ENCODE data around the gene SSR3.
"Not testable (repeated sequence)": the region's sequence is repeated elsewhere in the genome, so short reads cannot be mapped to it uniquely, and the experiment has no call there.

Gene SSR3

DNA sequence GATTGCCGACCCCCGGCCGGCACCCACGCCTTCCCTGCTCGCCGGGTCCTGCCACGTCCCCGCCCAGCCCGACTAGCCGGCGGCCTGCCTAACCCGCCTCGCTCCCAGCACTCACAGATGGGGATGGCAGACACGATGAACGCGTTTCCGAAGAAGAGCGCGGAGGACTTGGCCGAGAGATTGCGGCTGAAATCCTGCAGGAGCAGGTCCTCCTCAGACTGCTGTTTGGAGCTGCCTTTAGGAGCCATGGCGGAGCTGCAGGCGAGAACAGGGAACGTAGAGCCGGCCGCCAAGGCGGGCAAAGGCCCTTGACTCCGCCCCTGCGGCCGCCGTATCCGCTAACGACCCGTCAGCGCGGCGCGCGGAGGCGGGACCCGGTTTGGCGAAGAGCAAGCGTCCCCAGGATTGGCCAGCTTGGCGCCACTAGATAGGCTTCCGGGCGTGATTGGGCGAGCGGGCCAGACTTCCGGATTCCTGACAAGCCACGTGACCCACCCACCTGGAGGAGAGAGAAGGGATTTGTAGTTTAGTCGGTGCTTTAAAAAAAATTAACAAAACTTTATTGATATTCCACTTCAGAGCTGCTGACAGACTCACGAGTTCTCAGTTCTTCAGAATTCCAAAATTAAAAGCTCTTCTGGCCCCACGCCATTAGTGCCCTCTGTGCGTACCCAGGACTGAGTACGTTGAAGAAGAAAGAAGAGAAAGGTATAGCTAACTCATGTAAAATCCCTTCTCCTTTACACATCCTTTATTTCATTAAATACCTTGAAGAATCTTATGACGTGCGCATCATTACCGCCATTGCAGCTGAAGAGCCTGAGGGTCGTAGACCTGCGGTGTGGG, at the start of gene SSR3:
SSR3 (minus strand) TSS at position 276 of the 846 bp plus-strand sequence; CDS start at position 248, 28 bp downstream.
- DNase-seq (ENCODE audit: low read depth in 1 of 2, low spot score in 1 of 2): peak; percentile 96 to 98

DNA sequence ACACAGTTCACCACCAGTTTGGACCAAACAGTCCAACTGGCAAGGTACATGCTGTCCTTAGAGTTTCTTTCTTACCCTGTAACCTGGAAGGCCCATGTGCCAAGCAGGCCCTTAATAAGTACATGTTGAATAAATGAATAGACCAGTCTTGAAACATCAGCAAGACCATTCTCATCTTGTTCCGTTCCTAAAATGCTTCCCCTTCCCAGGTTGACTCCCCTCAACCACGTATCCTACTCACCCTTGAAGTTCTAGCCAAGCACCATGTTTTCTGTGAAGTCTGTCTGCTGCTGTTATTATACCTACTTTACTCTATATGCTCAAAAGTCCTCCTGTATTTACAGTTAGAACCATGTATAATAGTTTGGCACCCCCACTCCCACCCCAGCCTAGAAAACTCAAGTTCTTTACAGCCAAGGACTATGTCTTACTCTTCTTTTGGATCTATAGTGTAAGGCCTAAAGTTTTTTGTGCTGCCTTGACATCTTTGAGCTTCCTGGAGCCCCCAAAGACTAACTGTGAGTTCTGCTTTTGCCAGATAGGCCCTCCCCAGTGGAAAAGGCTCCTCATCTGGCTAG, 49.2 kb upstream of the SSR3 start:
- no peak for DNase-seq (ENCODE audit: low read depth in 1 of 2, low spot score in 1 of 2)

- DNase-seq (ENCODE audit: low read depth in 1 of 2, low spot score in 1 of 2): no peak
These were observed 48.6 kb upstream of the SSR3 start for GRCh38 chr3:156603379-156604017.

GRCh38 chr3:156602424-156602823, 47.5 kb upstream of the SSR3 start:
- DNase-seq (ENCODE audit: low read depth in 1 of 2, low spot score in 1 of 2): no peak

DNA sequence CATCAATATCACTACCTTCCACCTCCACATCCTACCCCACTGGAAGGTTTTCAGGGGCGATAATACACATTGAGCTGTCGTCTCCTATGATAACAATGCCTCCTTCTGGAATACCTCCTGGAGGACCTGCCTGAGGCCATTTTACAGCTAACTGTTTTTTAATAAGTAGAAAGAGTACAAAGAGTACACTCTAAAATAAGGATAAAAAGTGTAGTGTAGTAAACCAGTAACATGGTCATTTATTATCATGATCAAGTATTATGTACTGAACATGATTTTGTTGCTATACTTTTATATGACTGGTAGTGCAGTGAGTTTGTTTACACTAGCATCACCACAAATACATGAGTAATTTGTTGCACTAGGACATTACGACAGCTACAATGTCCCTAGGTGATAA, 46.6 kb upstream of the SSR3 start:
- DNase-seq (ENCODE audit: low read depth in 1 of 2, low spot score in 1 of 2): no peak

DNA sequence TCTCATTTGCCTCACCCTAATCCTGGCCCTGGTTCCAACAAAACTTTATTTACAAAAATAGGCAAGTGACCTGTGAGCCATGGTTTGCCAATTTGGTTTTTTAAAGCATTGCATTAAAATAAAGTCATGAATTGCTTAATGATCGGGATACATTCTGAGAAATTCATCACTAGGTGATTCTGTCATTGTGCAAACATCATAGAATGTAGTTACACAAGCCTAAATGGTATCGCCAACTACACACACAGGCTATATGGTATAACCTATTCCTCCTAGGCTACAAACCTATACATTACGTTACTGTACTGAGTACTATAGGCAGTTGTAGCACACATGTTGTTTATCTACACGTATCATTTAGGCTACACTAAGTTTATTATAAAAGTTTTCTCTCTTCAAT, 45.9 kb upstream of the SSR3 start:
- DNase-seq (ENCODE audit: low read depth in 1 of 2, low spot score in 1 of 2): no peak

DNA sequence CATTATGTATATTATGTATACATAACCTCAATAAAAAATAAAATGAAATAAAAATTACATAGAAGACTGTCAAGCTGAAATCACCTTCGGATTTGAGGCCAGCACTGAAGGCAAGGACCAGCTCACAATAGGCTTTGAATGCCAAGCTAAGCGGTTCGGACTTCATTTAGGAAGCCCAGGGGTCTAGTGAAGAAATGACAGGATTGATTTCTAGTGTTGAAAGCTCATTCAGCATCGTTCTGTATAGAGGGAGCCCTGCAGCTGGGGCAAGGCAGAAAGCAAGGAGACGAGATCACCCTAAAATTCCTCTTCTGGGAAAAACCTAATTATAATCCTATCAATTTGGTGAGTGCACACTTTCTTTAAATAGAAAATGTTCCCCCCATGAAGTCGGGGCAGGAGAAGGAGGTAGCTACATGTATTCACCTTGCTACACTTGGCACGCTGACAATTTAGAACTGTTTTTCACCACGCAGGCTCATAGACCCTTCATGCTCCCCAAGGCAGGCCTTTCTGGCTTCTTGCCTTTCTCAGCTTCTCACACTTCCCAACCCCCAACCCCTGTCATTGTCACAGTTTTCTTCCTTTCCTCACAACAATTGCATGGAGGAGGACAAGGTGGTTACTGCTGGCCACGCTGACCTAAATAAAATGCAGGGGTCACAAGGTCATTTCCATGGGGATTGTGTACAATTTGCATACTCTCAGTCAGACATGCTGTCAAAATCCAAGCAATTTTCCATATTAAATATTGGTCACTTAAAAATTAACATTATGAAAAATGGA, 44.4 kb upstream of the SSR3 start:
- DNase-seq (ENCODE audit: low read depth in 1 of 2, low spot score in 1 of 2): no peak

DNA sequence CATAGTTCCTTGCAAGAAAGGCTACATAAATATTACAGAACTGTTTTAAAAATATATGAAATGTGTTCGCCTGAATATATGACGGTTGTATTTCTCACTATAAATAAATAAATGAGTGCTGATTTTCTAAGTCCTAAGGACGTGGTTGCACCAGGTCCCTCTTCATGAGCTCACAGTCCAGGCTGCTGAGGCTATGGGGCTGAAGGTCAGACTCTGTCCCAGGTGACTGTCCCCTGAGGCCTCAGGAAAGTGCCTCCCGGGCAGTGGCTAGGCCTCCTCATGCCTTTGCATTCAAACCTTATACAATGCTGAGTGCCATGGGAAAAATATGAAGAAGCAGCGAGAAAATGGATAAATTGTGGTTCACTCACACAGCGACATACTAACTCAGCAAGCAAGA, 43.5 kb upstream of the SSR3 start:
- DNase-seq (ENCODE audit: low read depth in 1 of 2, low spot score in 1 of 2): no peak

- no peak for DNase-seq (ENCODE audit: low read depth in 1 of 2, low spot score in 1 of 2)
These were observed 39.3 kb upstream of the SSR3 start for GRCh38 chr3:156594219-156594683.

DNA sequence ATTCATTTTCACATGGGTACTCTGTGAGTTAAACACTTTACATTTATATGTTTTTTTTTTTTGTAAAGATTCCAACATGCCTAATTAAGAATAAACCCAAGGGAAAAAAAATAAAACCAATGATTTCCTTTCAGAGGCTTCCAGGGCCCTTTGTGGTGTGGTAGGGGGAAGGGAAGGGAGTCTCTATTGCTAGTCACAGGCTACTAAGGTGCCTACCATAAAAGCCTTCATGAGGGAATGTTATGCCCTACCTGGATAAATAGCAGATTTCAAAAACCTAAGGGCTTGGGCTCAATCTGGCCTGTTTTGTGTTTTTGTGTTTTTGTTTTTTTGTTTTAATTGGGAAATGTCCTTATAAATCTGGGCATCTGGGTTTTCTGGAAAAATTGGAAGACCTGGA, 38.9 kb upstream of the SSR3 start:
- no peak for DNase-seq (ENCODE audit: low read depth in 1 of 2, low spot score in 1 of 2)

GRCh38 chr3:156589806-156590205, 34.9 kb upstream of the SSR3 start:
- DNase-seq (ENCODE audit: low read depth in 1 of 2, low spot score in 1 of 2): not testable (repeated sequence)

DNA sequence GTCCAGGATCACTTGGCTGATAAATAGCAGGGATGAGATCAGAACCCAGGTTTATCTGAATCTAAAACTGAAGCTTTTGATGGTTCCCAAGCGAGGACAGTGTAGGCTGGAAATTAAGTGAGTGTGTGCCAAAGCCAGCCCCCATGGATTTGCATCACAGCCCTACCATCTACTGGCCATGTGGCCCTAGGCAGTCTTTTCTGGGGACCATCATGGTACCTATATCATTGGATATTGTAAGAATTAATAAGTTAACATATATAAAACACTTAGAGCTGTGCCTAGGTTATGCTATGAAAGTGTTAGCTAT, 32.8 kb upstream of the SSR3 start:
- DNase-seq (ENCODE audit: low read depth in 1 of 2, low spot score in 1 of 2): no peak

- DNase-seq (ENCODE audit: low read depth in 1 of 2, low spot score in 1 of 2): no peak
These were observed 32.2 kb upstream of the SSR3 start for GRCh38 chr3:156586905-156587759.

DNA sequence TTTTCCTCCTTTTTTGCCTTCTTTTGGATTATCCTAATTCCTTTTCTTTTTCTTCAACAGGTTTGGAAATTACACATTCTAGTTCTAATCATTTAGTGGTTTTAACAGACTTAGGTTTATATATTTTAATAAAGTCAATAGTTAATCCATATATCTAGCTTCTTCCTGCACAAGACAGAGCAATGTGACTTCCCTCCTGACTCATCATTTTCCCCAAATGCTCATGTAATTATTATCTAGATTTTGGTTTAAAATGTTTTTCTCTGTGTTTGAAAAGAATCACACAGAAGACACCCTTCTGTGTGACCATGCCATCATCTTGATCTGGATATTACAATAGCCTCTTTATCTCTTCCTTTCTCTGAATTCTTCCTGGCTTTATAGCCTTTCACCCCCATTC, 28.6 kb upstream of the SSR3 start:
- no peak for DNase-seq (ENCODE audit: low read depth in 1 of 2, low spot score in 1 of 2)

- no peak for DNase-seq (ENCODE audit: low read depth in 1 of 2, low spot score in 1 of 2)
These were observed 27.7 kb upstream of the SSR3 start for GRCh38 chr3:156582532-156583183.

DNA sequence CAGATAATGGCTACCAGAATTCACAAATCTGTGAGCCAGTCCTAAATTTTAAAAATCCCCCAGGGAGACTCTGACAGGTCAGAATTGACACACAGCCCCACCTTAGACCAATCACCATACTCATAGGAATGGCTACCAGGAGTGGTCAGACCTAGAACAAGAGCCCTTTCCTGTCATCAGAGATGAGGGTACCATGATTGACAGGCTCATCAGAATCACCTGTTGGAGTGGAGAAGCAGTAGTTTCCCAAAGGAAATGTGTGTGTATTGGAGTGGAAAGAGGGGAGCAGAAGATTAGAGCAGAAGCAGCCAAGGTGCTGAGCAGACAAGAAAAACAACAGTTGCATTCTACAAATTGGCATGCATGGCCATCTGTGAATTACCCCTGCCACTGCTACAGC, 27.0 kb upstream of the SSR3 start:
- DNase-seq (ENCODE audit: low read depth in 1 of 2, low spot score in 1 of 2): no peak

GRCh38 chr3:156581033-156581432, 26.1 kb upstream of the SSR3 start:
- no peak for DNase-seq (ENCODE audit: low read depth in 1 of 2, low spot score in 1 of 2)

GRCh38 chr3:156579427-156579851, 24.5 kb upstream of the SSR3 start:
- no peak for DNase-seq (ENCODE audit: low read depth in 1 of 2, low spot score in 1 of 2)

- DNase-seq (ENCODE audit: low read depth in 1 of 2, low spot score in 1 of 2): no peak
These were observed 22.8 kb upstream of the SSR3 start for GRCh38 chr3:156577736-156578135.

Measured in activated CD4-positive, alpha-beta T cell treated with anti-CD3 and anti-CD28 coated beads, Interleukin-2, amount 50 U/mL, for 24 hours (primary cell).